IMR-90 (cell line): ENCODE results near the gene EMC1. TPM values are rescaled to one million over a fixed set of nuclear protein-coding genes. Genes with fewer than 3 reads are reported as not detected.

Experiments
- ATAC-seq: fragments of 200-7000 bp; cut with Tn5 transposase; 2 replicates; pipeline ENCODE4 v1.9.1; 2020; ENCODE audit warnings: low read depth, mild to moderate bottlenecking, moderate library complexity
- BruUV-seq: library from RNA; stranded (reverse); fragments of 400-500 nt; replicated peaks from 2 replicates; lab custom pipeline; 2021; lab: Mats Ljungman, UMichigan
- CTCF ChIA-PET: fragments of 300-600 bp; formaldehyde crosslinking; extraction: SDS; loops from one replicate; lab custom pipeline; 2021; ENCODE audit warnings: antibody characterized with exemption; lab: Yijun Ruan, JAX
- POLR2A ChIA-PET: fragments of 300-600 bp; sonication (Branson Sonifier 250); formaldehyde crosslinking; loops from one replicate; lab custom pipeline; 2022; ENCODE audit warnings: antibody characterized with exemption; ENCODE audit not compliant: unreplicated experiment; lab: Charles Lee
- DNase-seq: peaks from one replicate; pipeline ENCODE4 v3.0.0; 2013
- H2AFZ ChIP-seq: replicated peaks from 2 replicates; pipeline ENCODE3; 2013; ENCODE audit warnings: low read length, mild to moderate bottlenecking; ENCODE audit not compliant: poor library complexity
- H2AK5ac ChIP-seq: 2 replicates; pipeline ENCODE4 v1.6.1; 2013; ENCODE audit warnings: low read depth, low read length, inconsistent platforms
- H2AK9ac ChIP-seq: replicated peaks from 2 replicates; pipeline ENCODE3; 2013; ENCODE audit warnings: mild to moderate bottlenecking, low read depth, low read length, moderate library complexity; ENCODE audit not compliant: poor library complexity
- H2BK120ac ChIP-seq: 2 replicates; pipeline ENCODE4 v1.6.1; 2013; ENCODE audit warnings: low read depth, low read length, inconsistent platforms
- H2BK15ac ChIP-seq: 3 replicates; pipeline ENCODE4 v1.6.1; 2013; ENCODE audit warnings: low read depth, low read length, inconsistent platforms
- H2BK20ac ChIP-seq: 2 replicates; pipeline ENCODE4 v1.6.1; 2013; ENCODE audit warnings: low read depth, mild to moderate bottlenecking, inconsistent platforms, low read length, moderate library complexity
- H2BK5ac ChIP-seq: 2 replicates; pipeline ENCODE4 v1.6.1; 2013; ENCODE audit warnings: mild to moderate bottlenecking, low read depth, low read length, inconsistent platforms; ENCODE audit not compliant: poor library complexity, severe bottlenecking
- H3K14ac ChIP-seq: replicated peaks from 2 replicates; pipeline ENCODE4 v1.6.1; 2013; ENCODE audit warnings: low read depth, low read length, inconsistent platforms
- H3K18ac ChIP-seq: 2 replicates; pipeline ENCODE4 v1.6.1; 2013; ENCODE audit warnings: low read depth, low read length, control low read depth
- H3K23ac ChIP-seq: 2 replicates; pipeline ENCODE4 v1.6.1; 2013; ENCODE audit warnings: low read depth, low read length, inconsistent platforms
- H3K27ac ChIP-seq: 2 replicates; pipeline ENCODE4 v1.5.1; 2013; ENCODE audit warnings: mild to moderate bottlenecking, control low read depth, low read length; ENCODE audit not compliant: insufficient read depth
- H3K27me3 ChIP-seq: 2 replicates; pipeline ENCODE4 v1.6.1; 2013; ENCODE audit warnings: low read length; ENCODE audit not compliant: control insufficient read depth, insufficient read depth
- H3K36me3 ChIP-seq: 2 replicates; pipeline ENCODE4 v1.6.1; 2013; ENCODE audit warnings: low read length, mixed read lengths; ENCODE audit not compliant: control insufficient read depth, insufficient read depth
- H3K4ac ChIP-seq: 2 replicates; pipeline ENCODE4 v1.6.1; 2013; ENCODE audit warnings: low read depth, low read length, inconsistent platforms
- H3K4me1 ChIP-seq: 2 replicates; pipeline ENCODE4 v1.6.1; 2013; ENCODE audit warnings: low read length, mixed read lengths; ENCODE audit not compliant: control insufficient read depth, insufficient read depth
- H3K4me2 ChIP-seq: 2 replicates; pipeline ENCODE4 v1.6.1; 2013; ENCODE audit warnings: low read depth, mild to moderate bottlenecking, control low read depth, low read length, moderate library complexity
- H3K4me3 ChIP-seq: 2 replicates; pipeline ENCODE4 v1.5.1; 2013; ENCODE audit warnings: low read depth, mild to moderate bottlenecking, control low read depth, low read length, moderate library complexity; ENCODE audit not compliant: insufficient read depth
- H3K56ac ChIP-seq: 2 replicates; pipeline ENCODE4 v1.6.1; 2013; ENCODE audit warnings: low read length, inconsistent platforms; ENCODE audit not compliant: insufficient read depth; ENCODE audit errors: extremely low read depth
- H3K79me1 ChIP-seq, 2 experiments: 2 replicates each; pipeline ENCODE4 v1.6.1; 2013; ENCODE audit warnings: low read length in 2 of 2, inconsistent platforms in 1 of 2, low read depth in 1 of 2
- H3K9ac ChIP-seq: 2 replicates; pipeline ENCODE4 v1.6.1; 2013; ENCODE audit warnings: low read depth, low read length, control low read depth
- H3K9me1 ChIP-seq: 2 replicates; pipeline ENCODE4 v1.6.1; 2013; ENCODE audit warnings: low read length, inconsistent platforms; ENCODE audit not compliant: insufficient read depth
- H3K9me3 ChIP-seq: 2 replicates; pipeline ENCODE4 v1.6.1; 2013; ENCODE audit warnings: low read length; ENCODE audit not compliant: control insufficient read depth, insufficient read depth
- H4K20me1 ChIP-seq: 2 replicates; pipeline ENCODE4 v1.6.1; 2013; ENCODE audit warnings: low read length, inconsistent platforms; ENCODE audit not compliant: insufficient read depth
- H4K5ac ChIP-seq: 2 replicates; pipeline ENCODE4 v1.6.1; 2013; ENCODE audit warnings: mild to moderate bottlenecking, low read depth, low read length, control low read depth
- H4K8ac ChIP-seq, 2 experiments: 2 replicates each; pipeline ENCODE4 v1.6.1; 2013; ENCODE audit warnings: low read depth in 2 of 2, low read length in 2 of 2, control low read depth in 1 of 2, inconsistent platforms in 1 of 2
- H4K91ac ChIP-seq: 2 replicates; pipeline ENCODE4 v1.6.1; 2013; ENCODE audit warnings: low read depth, low read length, inconsistent platforms; ENCODE audit not compliant: insufficient read depth
- BHLHE40 ChIP-seq: fragments of 150-350 bp; IDR thresholded peaks from 2 replicates; pipeline ENCODE4 v1.6.1; 2016; ENCODE audit warnings: mild to moderate bottlenecking, low read depth, low read length
- CEBPB ChIP-seq: IDR thresholded peaks from 2 replicates; pipeline ENCODE4 v1.6.1; 2012; ENCODE audit warnings: low read depth, low read length, improper control_type of control experiment
- CHD1 ChIP-seq: IDR thresholded peaks from 2 replicates; pipeline ENCODE4 v1.6.1; 2012; ENCODE audit warnings: low read depth, low read length, improper control_type of control experiment
- CTCF ChIP-seq: conservative IDR thresholded peaks from 2 replicates; pipeline ENCODE4 v1.5.1; 2012; ENCODE audit warnings: mild to moderate bottlenecking, low read depth, low read length, improper control_type of control experiment
- ELK1 ChIP-seq: fragments of 150-350 bp; IDR thresholded peaks from 2 replicates; pipeline ENCODE4 v1.6.1; 2016; ENCODE audit warnings: low read depth, mild to moderate bottlenecking, low read length, moderate library complexity, borderline replicate concordance
- FOS ChIP-seq: fragments of 150-350 bp; IDR thresholded peaks from 2 replicates; pipeline ENCODE4 v1.6.1; 2016; ENCODE audit warnings: low read depth, low read length
- MAFK ChIP-seq: IDR thresholded peaks from 2 replicates; pipeline ENCODE4 v1.6.1; 2012; ENCODE audit warnings: low read depth, low read length, improper control_type of control experiment
- MAZ ChIP-seq: IDR thresholded peaks from 2 replicates; pipeline ENCODE4 v1.6.1; 2012; ENCODE audit warnings: low read depth, mild to moderate bottlenecking, low read length, improper control_type of control experiment, moderate library complexity, borderline replicate concordance
- MXI1 ChIP-seq: IDR thresholded peaks from 2 replicates; pipeline ENCODE4 v1.6.1; 2012; ENCODE audit warnings: low read depth, mild to moderate bottlenecking, low read length, moderate library complexity, borderline replicate concordance
- NFE2L2 ChIP-seq: fragments of 150-350 bp; IDR thresholded peaks from 2 replicates; pipeline ENCODE4 v1.6.1; 2016; ENCODE audit warnings: low read depth, mild to moderate bottlenecking, low read length
- POLR2A ChIP-seq: IDR thresholded peaks from 2 replicates; pipeline ENCODE4 v1.6.1; 2012; ENCODE audit warnings: mild to moderate bottlenecking, low read depth, low read length
- RAD21 ChIP-seq: IDR thresholded peaks from 2 replicates; pipeline ENCODE4 v1.6.1; 2012; ENCODE audit warnings: low read length, improper control_type of control experiment
- RCOR1 ChIP-seq: IDR thresholded peaks from 2 replicates; pipeline ENCODE4 v1.6.1; 2012; ENCODE audit warnings: mild to moderate bottlenecking, low read length, improper control_type of control experiment; ENCODE audit not compliant: insufficient replicate concordance
- SMC3 ChIP-seq: fragments of 150-350 bp; IDR thresholded peaks from 2 replicates; pipeline ENCODE4 v1.6.1; 2016; ENCODE audit warnings: low read depth, mild to moderate bottlenecking, antibody characterized with exemption, low read length, moderate library complexity
- WGBS, 2 experiments: methylation state at CpG; one replicate each; pipeline versions ENCODE4 v1.1.5 to v1.1.7; 2013; ENCODE audit warnings: missing lambda C conversion rate in 2 of 2; ENCODE audit not compliant: insufficient read length in 1 of 2; ENCODE audit errors: extremely low coverage in 2 of 2; 5-methylcytosine and 5-hydroxymethylcytosine counted together
- dilution Hi-C: fragments of 300-500 bp; cut with HindIII; formaldehyde crosslinking; loops from one replicate; pipeline ENCODE4 v1.14.3; 2018; ENCODE audit warnings: low sequenced_read_pairs; ENCODE audit not compliant: unreplicated experiment
- in situ Hi-C: fragments of 300-500 bp; cut with MboI; formaldehyde crosslinking; loops from 3 replicates; pipeline ENCODE4 v1.14.3; 2019; ENCODE audit warnings: low sequenced_read_pairs, inconsistent platforms, mixed read lengths
- intact Hi-C: fragments of 100-400 bp; cut with micrococcal nuclease; formaldehyde crosslinking; loops from 2 replicates; pipeline ENCODE4 v1.10.0; 2022
- polyA plus RNA-seq, 3 experiments: library from polyadenylated mRNA; depleted of rRNA; stranded (reverse); fragments of >200 nt; gene quantifications; 2 replicates each; pipeline ENCODE4 v1.2.3, GENCODE V29; 2012; ENCODE audit warnings: low replicate concordance in 1 of 3
- total RNA-seq: library from RNA; depleted of rRNA; stranded (reverse); fragments of >200 nt; gene quantifications from 2 replicates; pipeline ENCODE4 v1.2.3, GENCODE V29; 2012

Gene EMC1
- total and polyA plus RNA-seq, 2 of the 4 experiments (the other 2 are of a cell fraction), result 65.4 to 114 TPM

DNA sequence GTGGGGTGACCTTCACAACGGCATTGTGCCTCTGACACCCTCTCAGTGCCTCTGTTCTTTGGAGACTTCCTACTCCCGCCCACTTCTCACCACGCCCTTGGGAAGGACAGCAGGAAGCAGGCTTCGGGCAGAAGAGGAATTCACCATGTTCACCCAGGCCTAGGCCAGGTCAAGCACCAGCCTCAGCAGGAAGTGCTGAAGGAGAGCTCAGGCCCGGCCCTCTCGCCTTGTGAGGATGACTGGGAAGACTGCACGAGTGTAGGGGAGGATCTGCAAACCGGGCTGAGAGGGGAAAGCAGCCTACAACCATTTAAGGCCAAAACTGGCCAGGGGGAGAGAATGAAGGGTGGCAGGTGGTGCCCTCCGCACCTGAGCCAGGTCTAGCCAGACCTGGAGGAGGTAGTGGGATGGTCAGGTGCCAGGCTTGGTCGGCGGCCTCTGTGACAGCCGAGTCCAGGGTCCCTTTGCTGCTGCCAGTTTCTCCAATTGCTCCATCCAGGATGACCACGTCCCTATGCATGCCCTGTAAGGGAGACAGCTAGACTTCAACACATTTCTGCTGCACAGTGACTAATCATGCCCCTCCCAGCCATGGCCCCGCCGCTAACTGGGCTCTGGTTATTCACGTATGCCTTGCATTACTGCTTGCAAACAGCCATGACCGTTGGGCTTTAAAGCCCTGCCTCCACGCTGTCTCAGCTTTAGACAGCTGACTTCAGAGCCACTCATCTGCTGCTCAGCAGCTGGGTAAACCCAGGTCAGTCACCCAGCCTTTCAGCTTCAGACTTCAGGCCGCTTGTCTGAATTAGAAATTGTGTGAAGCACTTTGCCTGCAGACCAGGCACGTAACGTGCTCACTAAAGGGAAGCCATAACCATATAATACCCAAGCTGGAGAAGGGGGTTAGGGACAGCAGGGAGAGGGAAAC lies 9.2 kb upstream of the EMC1 start:
- dilution Hi-C loops (no loop called here), in situ Hi-C loops (no loop called here), intact Hi-C loops (no loop called here)
- H3K18ac ChIP-seq, result no peak overlapping the region
- H3K4ac ChIP-seq, result peak overlapping the region; percentile 69
- ChIA-PET CTCF (no interaction called here), POLR2A (no interaction called here)
- H2AFZ ChIP-seq, result peak overlapping the region; percentile 68
- peaks cover 3% of the 10 kb centered on the region; the same call in 1 of the 2 replicates for H3K4me1 ChIP-seq
- no peak overlapping the region for H3K56ac ChIP-seq
- peak overlapping the region; percentile 95 for H2AK9ac ChIP-seq
- no peak overlapping the region for H4K5ac ChIP-seq
- no peak overlapping the region for H2BK20ac ChIP-seq
- H3K23ac ChIP-seq, result no peak overlapping the region
- ATAC-seq (peak; percentile 94), DNase-seq (peak; percentile 94)
- H2BK120ac ChIP-seq, result 0 out of 2 replicates have a peak overlapping the region, but pooled peaks have one; percentile 40
- H2BK15ac ChIP-seq, result no peak overlapping the region
- no peak overlapping the region; the same call in 1 of the 2 replicates for H3K27ac ChIP-seq
- 0 out of 2 replicates have a peak, but pooled peaks cover 10% of the 10 kb centered on the region for H3K9me1 ChIP-seq
- H3K79me1 ChIP-seq, result peaks cover 0 to 19% of the 10 kb centered on the region in 2 experiments; a peak in 1 of 4 replicates
- H2AK5ac ChIP-seq, result peak overlapping the region; percentile 57; the same call in 1 of the 2 replicates
- no peaks in the 10 kb centered on the region for H3K27me3 ChIP-seq
- H4K91ac ChIP-seq, result no peak overlapping the region; the same call in 1 of the 2 replicates
- no peak overlapping the region for H4K8ac ChIP-seq
- no peak overlapping the region; the same call in 1 of the 2 replicates for H3K14ac ChIP-seq
- peak overlapping the region; percentile 77 for H2BK5ac ChIP-seq
- peaks cover 11% of the 10 kb centered on the region; the same call in 1 of the 2 replicates for H4K20me1 ChIP-seq
- peaks cover 37% of the 10 kb centered on the region for H3K36me3 ChIP-seq
- no peak overlapping the region for H3K4me2 ChIP-seq
- H3K4me3 ChIP-seq, result no peak overlapping the region
- H3K9ac ChIP-seq, result no peak overlapping the region
- BruUV-seq, result no TSS peak
- H3K9me3 ChIP-seq, result no peaks in the 10 kb centered on the region
- 51% methylated on average over 7 of the region's 21 CpGs; no CpG with 5 or more reads in 1 of the 2 experiments for WGBS, 2 experiments
- TF ChIP-seq RCOR1 (peak; percentile 57), POLR2A (no peak), CHD1 (no peak), SMC3 (0 out of 2 replicates have a peak, but pooled peaks have one; percentile 8), FOS (peak; percentile 52), NFE2L2 (no peak), MAFK (peak; percentile 56), ELK1 (no peak), CTCF (no peak), MXI1 (peak; percentile 73), BHLHE40 (0 out of 2 replicates have a peak, but pooled peaks have one; percentile 27), CEBPB (peak; percentile 63; the same call in 1 of the 2 replicates), MAZ (peak; percentile 44; the same call in 1 of the 2 replicates), RAD21 (peak; percentile 38)
